AG04449 (cell line): ENCODE results near the gene KRTAP12-3.
"Not testable (repeated sequence)": the region's sequence is repeated elsewhere in the genome, so short reads cannot be mapped to it uniquely, and the experiment has no call there.

Source experiments
- CTCF ChIA-PET: fragments of 350-600 bp; formaldehyde crosslinking; extraction: SDS; loops from one replicate; lab custom pipeline; 2021; ENCODE audit warnings: antibody characterized with exemption; lab: Yijun Ruan, JAX
- POLR2A ChIA-PET: fragments of 400-600, 350-600 bp; formaldehyde crosslinking; extraction: SDS; loops from one replicate; lab custom pipeline; 2020; ENCODE audit warnings: antibody characterized with exemption, inconsistent platforms; lab: Yijun Ruan, JAX
- DNase-seq: peaks from one replicate; pipeline ENCODE4 v3.0.0-alpha.2; 2010; ENCODE audit warnings: low read depth, low spot score
- H3K4me3 ChIP-seq: 2 replicates; pipeline ENCODE4 v1.5.1; 2011; ENCODE audit warnings: low read depth, mild to moderate bottlenecking, control low read depth, low read length
- CTCF ChIP-seq: IDR thresholded peaks from one replicate; pipeline ENCODE4 v1.5.1; 2011; ENCODE audit warnings: mild to moderate bottlenecking, moderate library complexity, low read length, control low read depth, inconsistent platforms; ENCODE audit not compliant: insufficient read depth; ENCODE audit errors: missing control alignments

The KRTAP12-3 gene

GRCh38 chr21:44658913-44659595 is 1.3 kb downstream of the KRTAP12-3 start:
- DNase-seq = no peak
- ChIA-PET POLR2A (no interaction called here), CTCF (no interaction called here)
- no peak overlapping the region for H3K4me3 ChIP-seq
- no peak for TF ChIP-seq CTCF

GRCh38 chr21:44661567-44661966 is 3.8 kb downstream of the KRTAP12-3 start:
- H3K4me3 ChIP-seq, CTCF ChIA-PET, DNase-seq, POLR2A ChIA-PET: not testable (repeated sequence)

DNA sequence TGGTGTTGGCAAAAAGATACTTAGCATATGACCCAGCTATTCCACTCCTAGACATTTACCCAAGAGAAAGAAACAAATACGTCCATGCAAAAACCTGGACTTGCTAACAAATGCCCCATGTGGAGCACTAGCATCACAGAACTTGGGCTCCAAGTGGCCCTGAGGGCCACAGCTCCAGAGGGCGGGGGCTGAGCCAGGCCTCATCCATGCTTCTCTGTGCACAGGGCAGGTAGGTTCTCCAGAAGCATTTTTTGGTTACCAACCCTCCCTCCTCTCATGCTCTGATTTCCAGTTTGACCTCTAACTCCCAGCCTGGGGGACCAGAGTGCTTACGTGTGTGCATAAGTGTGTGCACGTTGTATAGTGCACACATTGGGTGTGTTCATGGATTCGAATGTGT is 7.0 kb downstream of the KRTAP12-3 start:
- ChIA-PET POLR2A (no interaction called here), CTCF (interaction anchor here (1.1 kb wide), 1 partner anchor 129 kb away, joined by 3 read pairs; no protein-coding TSS in a partner anchor)
- no peak overlapping the region for H3K4me3 ChIP-seq
- no peak for DNase-seq
- no peak for TF ChIP-seq CTCF

- POLR2A ChIA-PET = no interaction called here
These were observed 8.9 kb downstream of the KRTAP12-3 start, which contains the start of gene KRTAP12-2 for GRCh38 chr21:44666401-44667320. TSS of gene KRTAP12-2 (minus strand) at chr21:44666927. CDS start at chr21:44666886, 41 bp downstream.

GRCh38 chr21:44667612-44668011 is 9.9 kb downstream of the KRTAP12-3 start:
- ChIA-PET POLR2A (no interaction called here), CTCF (no interaction called here)
- TF ChIP-seq CTCF = no peak
- no peak overlapping the region for H3K4me3 ChIP-seq
- no peak for DNase-seq

More at GRCh38 chr21:44666401-44667320, 8.9 kb downstream of the KRTAP12-3 start, which contains the start of gene KRTAP12-2:
- DNase-seq = no peak
- CTCF ChIA-PET = no interaction called here
- H3K4me3 ChIP-seq = no peak within 1 kb of the TSS
- TF ChIP-seq CTCF = no peak

DNA sequence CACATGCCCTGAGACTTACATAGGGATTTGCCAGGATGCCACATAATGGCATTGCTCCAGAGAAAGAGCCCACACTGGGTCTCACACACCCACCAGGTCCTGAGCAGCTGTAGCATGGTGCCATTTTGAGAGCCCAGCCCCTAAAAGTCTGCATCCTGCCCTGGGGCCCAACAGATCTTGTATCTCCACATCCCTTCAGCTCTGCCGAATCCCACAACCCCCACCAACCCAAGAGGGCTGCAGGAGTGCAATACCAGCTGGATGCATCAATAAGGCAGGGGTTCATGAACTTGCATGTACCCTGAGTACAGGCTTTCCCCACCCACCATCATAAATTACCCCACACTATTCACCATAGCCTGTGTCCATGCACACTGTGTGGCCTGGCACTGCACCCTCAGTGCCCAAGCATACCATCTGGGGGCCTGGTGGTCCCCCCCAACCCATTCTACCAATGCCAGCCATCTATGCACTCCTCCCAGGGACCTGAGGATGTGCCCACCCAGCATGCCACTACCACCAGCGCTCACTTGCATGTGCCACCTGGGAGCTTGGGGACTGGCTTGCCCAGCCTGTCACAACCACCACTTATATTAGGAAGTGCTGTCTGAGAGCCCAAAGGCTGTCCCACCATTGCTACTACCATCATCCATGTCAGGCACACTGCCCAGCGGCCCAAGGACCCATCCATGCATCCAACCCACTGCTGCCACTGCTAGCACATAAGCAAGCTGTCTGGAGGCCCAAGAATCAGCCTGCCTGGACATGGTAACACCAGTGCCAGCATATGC is 13.1 kb downstream of the KRTAP12-3 start:
- POLR2A ChIA-PET = no interaction called here
- no peak for DNase-seq
- CTCF ChIA-PET = no interaction called here
- no peak overlapping the region for H3K4me3 ChIP-seq
- TF ChIP-seq CTCF = no peak
